H1 (cell line): ENCODE measurements around the gene AOPEP. TPM values are rescaled to one million over a fixed set of nuclear protein-coding genes. Genes with fewer than 3 reads are reported as not detected.

Experiments used
- CTCF ChIA-PET: fragments of 300-600 bp; sonication (Branson Sonifier 250); formaldehyde crosslinking; loops from one replicate; lab custom pipeline; 2021; ENCODE audit not compliant: partially characterized antibody; lab: Charles Lee
- POLR2A ChIA-PET: fragments of 300-600 bp; sonication (Branson Sonifier 250); formaldehyde crosslinking; loops from one replicate; lab custom pipeline; 2021; ENCODE audit warnings: inconsistent platforms; ENCODE audit not compliant: partially characterized antibody; lab: Charles Lee
- DNase-seq, 2 experiments: peaks; one replicate each; pipeline versions ENCODE4 v3.0.0 to v3.0.0-alpha.2; 2010 to 2022; ENCODE audit warnings: low spot score in 2 of 2, low read depth in 1 of 2, mixed read lengths in 1 of 2
- FAIRE-seq: peaks from 2 replicates; lab custom pipeline; 2011; peaks lifted over from hg19 to GRCh38; lab: Jason Lieb, UNC
- H2AFZ ChIP-seq: 2 replicates; pipeline ENCODE4 v1.8.1; 2012; ENCODE audit warnings: low read length, inconsistent platforms
- H2AK5ac ChIP-seq: 2 replicates; pipeline ENCODE4 v1.6.1; 2013; ENCODE audit warnings: low read depth, low read length
- H2BK120ac ChIP-seq: replicated peaks from 2 replicates; pipeline ENCODE3; 2013; ENCODE audit warnings: low read depth, low read length, inconsistent platforms
- H2BK12ac ChIP-seq: 2 replicates; pipeline ENCODE4 v1.6.1; 2013; ENCODE audit warnings: low read depth, low read length
- H2BK15ac ChIP-seq: 2 replicates; pipeline ENCODE4 v1.6.1; 2013; ENCODE audit warnings: low read length
- H2BK20ac ChIP-seq: 2 replicates; pipeline ENCODE4 v1.6.1; 2013; ENCODE audit warnings: low read length
- H2BK5ac ChIP-seq: 2 replicates; pipeline ENCODE4 v1.6.1; 2013; ENCODE audit warnings: low read depth, low read length
- H3K14ac ChIP-seq: 2 replicates; pipeline ENCODE4 v1.6.1; 2013; ENCODE audit warnings: inconsistent platforms; ENCODE audit not compliant: insufficient read length
- H3K18ac ChIP-seq: 2 replicates; pipeline ENCODE4 v1.6.1; 2013; ENCODE audit warnings: low read length; ENCODE audit errors: extremely low read depth
- H3K23ac ChIP-seq: 2 replicates; pipeline ENCODE4 v1.6.1; 2013; ENCODE audit warnings: inconsistent platforms; ENCODE audit not compliant: insufficient read length
- H3K23me2 ChIP-seq: 2 replicates; pipeline ENCODE4 v1.6.1; 2013; ENCODE audit warnings: low read depth, low read length
- H3K27ac ChIP-seq: 2 replicates; pipeline ENCODE4 v1.6.1; 2011; ENCODE audit warnings: low read depth, low read length, inconsistent platforms
- H3K27me3 ChIP-seq, 4 experiments: replicated peaks in 1 of 4; 1 replicate in 1 of 4; 2 replicates in 3 of 4; pipeline versions ENCODE4 v1.6.1 to v1.8.1; 2011 to 2013; ENCODE audit warnings: low read length in 3 of 4, mild to moderate bottlenecking in 3 of 4, inconsistent platforms in 2 of 4, mixed read lengths in 2 of 4, moderate library complexity in 1 of 4; ENCODE audit not compliant: control insufficient read depth in 3 of 4, insufficient read depth in 3 of 4; ENCODE audit errors: extremely low read depth in 1 of 4
- H3K36me3 ChIP-seq, 4 experiments: 2 replicates each; pipeline versions ENCODE4 v1.6.1 to v1.8.1; 2011 to 2013; ENCODE audit warnings: mild to moderate bottlenecking in 4 of 4, low read length in 3 of 4, moderate library complexity in 2 of 4, control low read depth in 1 of 4, inconsistent platforms in 1 of 4; ENCODE audit not compliant: insufficient read depth in 4 of 4, control insufficient read depth in 2 of 4
- H3K4ac ChIP-seq: replicated peaks from 2 replicates; pipeline ENCODE3; 2013; ENCODE audit warnings: low read length, low read depth, mixed read lengths, inconsistent platforms; ENCODE audit not compliant: insufficient read length
- H3K4me1 ChIP-seq, 4 experiments: replicated peaks in 1 of 4; 1 replicate in 1 of 4; 2 replicates in 3 of 4; pipeline versions ENCODE4 v1.6.1 to v1.8.1; 2011 to 2013; ENCODE audit warnings: low read length in 3 of 4, inconsistent platforms in 2 of 4, mixed read lengths in 1 of 4; ENCODE audit not compliant: insufficient read depth in 4 of 4, control insufficient read depth in 3 of 4
- H3K4me2 ChIP-seq, 2 experiments: 2 replicates each; pipeline versions ENCODE4 v1.6.1 to v1.8.1; 2011 to 2013; ENCODE audit warnings: low read depth in 2 of 2, low read length in 2 of 2, control low read depth in 1 of 2, inconsistent platforms in 1 of 2, mild to moderate bottlenecking in 1 of 2; ENCODE audit not compliant: insufficient read depth in 1 of 2
- H3K4me3 ChIP-seq, 4 experiments: fragments of 200-600, 300-600 bp in 1 of 4; sonication (generic), shearing (Covaris generic), sonication (Bioruptor Twin) in 1 of 4; 2 replicates each; pipeline versions ENCODE4 v1.5.1 to v1.8.1; 2011 to 2016; ENCODE audit warnings: low read length in 4 of 4, low read depth in 3 of 4, control low read depth in 2 of 4, inconsistent platforms in 2 of 4, mild to moderate bottlenecking in 2 of 4, mixed read lengths in 1 of 4, moderate library complexity in 1 of 4; ENCODE audit not compliant: insufficient read depth in 2 of 4; ENCODE audit errors: extremely low read depth in 1 of 4
- H3K56ac ChIP-seq: replicated peaks from 2 replicates; pipeline ENCODE3; 2013; ENCODE audit warnings: low read depth, mild to moderate bottlenecking, mixed read lengths, low read length, inconsistent platforms; ENCODE audit not compliant: insufficient read length
- H3K79me1 ChIP-seq: 2 replicates; pipeline ENCODE4 v1.6.1; 2013; ENCODE audit warnings: low read depth, low read length, control low read depth
- H3K79me2 ChIP-seq, 2 experiments: 2 replicates each; pipeline versions ENCODE4 v1.6.1 to v1.8.1; 2012 to 2013; ENCODE audit warnings: low read length in 2 of 2, mild to moderate bottlenecking in 2 of 2, inconsistent platforms in 1 of 2; ENCODE audit not compliant: insufficient read depth in 2 of 2, control insufficient read depth in 1 of 2
- H3K9ac ChIP-seq, 4 experiments: replicated peaks in 1 of 4; 1 replicate in 1 of 4; 2 replicates in 3 of 4; pipeline versions ENCODE4 v1.6.1 to v1.8.1; 2011 to 2013; ENCODE audit warnings: low read depth in 3 of 4, low read length in 3 of 4, control low read depth in 2 of 4, mild to moderate bottlenecking in 2 of 4, moderate library complexity in 2 of 4, inconsistent platforms in 1 of 4; ENCODE audit errors: extremely low read depth in 1 of 4
- H3K9me3 ChIP-seq, 2 experiments: 2 replicates each; pipeline versions ENCODE4 v1.6.1 to v1.8.1; 2012 to 2013; ENCODE audit warnings: mild to moderate bottlenecking in 2 of 2, moderate library complexity in 2 of 2, control low read depth in 1 of 2, inconsistent platforms in 1 of 2, low read depth in 1 of 2, low read length in 1 of 2, mixed read lengths in 1 of 2; ENCODE audit not compliant: insufficient read depth in 2 of 2
- H4K20me1 ChIP-seq, 2 experiments: replicated peaks in 1 of 2; 2 replicates each; pipeline versions ENCODE3 to v1.8.1; 2011 to 2013; ENCODE audit warnings: inconsistent platforms in 2 of 2, low read length in 2 of 2, mild to moderate bottlenecking in 1 of 2; ENCODE audit not compliant: insufficient read depth in 2 of 2, control insufficient read depth in 1 of 2
- H4K5ac ChIP-seq: 2 replicates; pipeline ENCODE4 v1.6.1; 2013; ENCODE audit warnings: low read length, low read depth, mixed read lengths, inconsistent platforms; ENCODE audit not compliant: insufficient read length
- H4K8ac ChIP-seq: 2 replicates; pipeline ENCODE4 v1.8.0; 2013; ENCODE audit warnings: mild to moderate bottlenecking, moderate library complexity, low read length, inconsistent platforms; ENCODE audit not compliant: insufficient read depth; ENCODE audit errors: extremely low read depth
- H4K91ac ChIP-seq: replicated peaks from 2 replicates; pipeline ENCODE3; 2013; ENCODE audit warnings: low read length, mixed read lengths, inconsistent platforms; ENCODE audit not compliant: insufficient read length
- EGR1 ChIP-seq: IDR thresholded peaks from 2 replicates; pipeline ENCODE4 v1.6.1; 2011; ENCODE audit warnings: low read depth, low read length, borderline replicate concordance
- NRF1 ChIP-seq: IDR thresholded peaks from 2 replicates; pipeline ENCODE4 v1.6.1; 2011; ENCODE audit warnings: mild to moderate bottlenecking, low read depth, low read length, improper control_type of control experiment
- PHF8 ChIP-seq: fragments of 200-600 bp; sonication (generic); conservative IDR thresholded peaks from 2 replicates; pipeline ENCODE4 v1.7.1; 2012; ENCODE audit warnings: low read depth, mild to moderate bottlenecking, inconsistent platforms, low read length, moderate library complexity
- SIRT6 ChIP-seq: IDR thresholded peaks from one replicate; pipeline ENCODE4 v1.7.1; 2012; ENCODE audit warnings: low read length, inconsistent platforms
- SIX5 ChIP-seq: IDR thresholded peaks from 2 replicates; pipeline ENCODE4 v1.6.1; 2011; ENCODE audit warnings: mild to moderate bottlenecking, low read depth, low read length
- WGBS, 2 experiments: shearing (Covaris generic) in 1 of 2; methylation state at CpG; one replicate each; pipeline versions ENCODE4 v1.1.6 to v1.1.7; 2013 to 2015; ENCODE audit warnings: low lambda C conversion rate in 2 of 2, mixed read lengths in 2 of 2, inconsistent platforms in 1 of 2, low coverage in 1 of 2, missing lambda C conversion rate in 1 of 2; ENCODE audit not compliant: insufficient replicate concordance in 2 of 2, insufficient coverage in 1 of 2, insufficient read length in 1 of 2; ENCODE audit errors: extremely low coverage in 1 of 2, missing lambda C conversion rate in 1 of 2; 5-methylcytosine and 5-hydroxymethylcytosine counted together
- polyA plus RNA-seq, 7 experiments: library from polyadenylated mRNA; depleted of rRNA in 3 of 7; stranded (reverse) in 5 of 7; unstranded in 2 of 7; fragments of >200 nt in 5 of 7; fragments of 200-250 nt in 2 of 7; gene quantifications; 1 replicate in 5 of 7; 2 replicates in 1 of 7; 4 replicates in 1 of 7; pipeline versions ENCODE4 v1.2.1 to v1.2.3, GENCODE V29; 2011 to 2013; ENCODE audit warnings: missing spikeins in 2 of 7, mixed read lengths in 2 of 7
- total RNA-seq: library from RNA; stranded (reverse); fragmentation: NEBNext Ultra II Directional; extraction: Animal tissue kit (Norgen Biotek cat#: 25700); gene quantifications from 2 replicates; pipeline ENCODE4 v1.2.1, GENCODE V29; 2021

The AOPEP gene
- total and polyA plus RNA-seq, 2 of the 8 experiments (the other 6 are each of a cell fraction or from before 2014, with no cell fraction given): 6.1 to 14.3 TPM

GRCh38 chr9:94927048-94927761 is 200.7 kb downstream of the AOPEP start:
- Histone ChIP-seq H3K27me3 (no peaks in the 10 kb centered on the region), H3K4me2 (no peak overlapping the region), H3K18ac (no peak overlapping the region), H3K36me3 (no peaks in the 10 kb centered on the region), H3K56ac (no peak overlapping the region), H3K4ac (no peak overlapping the region), H3K23me2 (no peaks in the 10 kb centered on the region), H4K8ac (no peak overlapping the region), H3K79me2 (no peaks in the 10 kb centered on the region; a peak in 1 of 4 replicates), H2BK20ac (no peak overlapping the region), H3K79me1 (no peaks in the 10 kb centered on the region), H3K14ac (no peak overlapping the region), H2AK5ac (no peak overlapping the region), H3K23ac (no peak overlapping the region), H2BK5ac (no peak overlapping the region), H2BK120ac (no peak overlapping the region), H3K4me1 (peaks cover 0 to 8% (median 6%) of the 10 kb centered on the region in 4 experiments; a peak in 6 of 7 replicates), H2AFZ (no peak overlapping the region), H2BK12ac (no peak overlapping the region), H4K5ac (no peak overlapping the region), H4K20me1 (no peaks in the 10 kb centered on the region), H2BK15ac (no peak overlapping the region), H4K91ac (no peak overlapping the region), H3K9me3 (no peaks in the 10 kb centered on the region), H3K4me3 (no peak overlapping the region), H3K27ac (no peak overlapping the region; the same call in 1 of the 2 replicates), H3K9ac (no peak overlapping the region)
- DNase-seq: no peak
- FAIRE-seq: no peak
- POLR2A ChIA-PET: no interaction called here
- WGBS, 2 experiments: 89% methylated on average over 12 of the region's 12 CpGs; no CpG with 5 or more reads in 1 of the 2 experiments
- TF ChIP-seq SIRT6 (no peak), NRF1 (no peak), SIX5 (no peak), EGR1 (no peak), PHF8 (no peak)
- CTCF ChIA-PET: no interaction called here
